CMK (cell line): ENCODE measurements around the gene TMEM87B.

Source experiments
- DNase-seq: peaks from one replicate; pipeline ENCODE4 v3.0.0-alpha.2; 2010; ENCODE audit warnings: low read depth

Gene TMEM87B

DNA sequence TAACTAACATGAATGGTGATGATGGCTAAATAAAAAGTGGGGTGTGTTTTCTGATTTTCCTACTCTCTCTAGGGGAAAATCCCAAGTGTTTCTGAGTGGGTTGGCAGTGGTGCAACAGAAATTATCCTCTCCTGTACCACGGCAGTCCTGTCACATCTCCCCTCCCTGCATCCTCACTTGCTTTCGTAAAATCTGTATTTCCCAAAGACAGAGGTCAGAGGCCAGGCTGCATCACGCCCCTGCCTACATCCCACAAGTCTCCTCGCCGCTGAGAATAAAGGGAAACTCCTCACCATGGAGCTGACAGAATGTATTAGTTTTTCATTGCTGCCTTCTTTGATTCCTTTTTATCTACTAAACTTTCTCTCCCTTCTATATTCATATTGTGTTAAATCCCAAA lies 96.2 kb downstream of the TMEM87B start:
- DNase-seq, result no peak

DNA sequence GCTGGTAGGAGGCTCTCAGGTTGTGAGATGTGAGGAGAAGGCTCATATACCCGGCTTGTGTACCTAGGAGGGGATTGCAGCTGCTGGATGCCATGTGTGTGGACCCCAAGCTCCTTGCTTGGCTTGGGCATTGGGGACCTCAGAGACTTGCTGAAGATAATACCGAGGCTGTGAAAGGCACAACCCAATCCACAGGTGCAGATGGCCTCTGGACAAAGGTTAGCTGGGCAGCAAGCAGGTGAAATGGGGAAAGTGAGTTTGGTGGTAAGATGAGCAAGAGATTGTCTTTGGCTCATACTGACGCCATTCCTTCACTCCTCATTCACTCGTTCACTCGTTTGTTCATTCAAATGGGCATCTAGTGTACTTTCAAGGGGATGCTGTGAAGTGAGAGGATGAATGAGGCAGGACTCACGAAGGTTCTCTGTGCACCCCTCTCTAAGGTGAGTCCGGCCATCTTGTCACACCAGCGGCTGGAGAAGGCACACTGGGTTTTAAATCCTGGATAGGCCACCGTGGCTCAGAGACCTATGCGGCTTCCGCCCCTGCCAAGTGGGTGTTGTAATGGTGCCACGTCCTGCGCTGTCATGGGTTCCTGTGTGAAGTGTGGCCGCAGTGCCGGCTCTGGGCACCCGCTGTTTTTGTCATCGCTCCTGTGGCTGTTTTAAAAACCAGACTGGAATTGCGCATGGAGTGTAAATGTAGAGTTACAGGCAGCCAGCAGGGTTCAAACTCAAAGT lies 96.8 kb downstream of the TMEM87B start:
- DNase-seq, result no peak

DNA sequence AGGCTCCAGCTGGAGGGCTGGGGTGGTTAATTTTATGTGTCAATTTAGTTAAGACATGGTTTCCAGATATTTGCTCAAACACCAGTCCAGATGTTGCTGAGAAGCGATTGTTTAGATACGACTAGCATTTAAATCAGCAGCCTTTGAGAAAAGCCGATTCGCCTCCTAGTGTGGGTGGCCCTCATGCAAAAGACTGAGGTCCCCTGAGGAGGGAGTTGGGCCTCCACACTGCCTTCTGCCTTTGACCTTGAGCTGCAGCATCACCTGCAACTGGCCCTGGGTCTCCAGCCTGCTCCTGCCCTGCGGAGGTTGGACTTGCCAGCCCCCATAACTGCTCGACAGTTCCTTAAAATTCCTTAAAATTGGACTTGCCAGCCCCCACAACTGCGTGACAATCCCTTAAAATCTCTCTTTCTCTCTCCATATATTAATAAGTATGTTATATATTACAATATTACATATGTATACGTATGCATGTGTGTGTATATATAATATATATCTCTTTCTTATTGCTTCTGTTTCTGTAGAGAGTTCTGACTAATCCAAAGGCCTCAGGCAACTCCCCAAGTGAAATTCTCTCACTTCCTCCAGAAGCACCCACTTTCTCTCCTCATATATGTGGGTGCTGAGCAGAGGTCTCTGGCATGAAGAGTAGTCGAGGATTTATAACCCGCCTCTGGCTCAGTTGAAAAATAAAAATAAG lies 97.6 kb downstream of the TMEM87B start:
- no peak for DNase-seq

DNA sequence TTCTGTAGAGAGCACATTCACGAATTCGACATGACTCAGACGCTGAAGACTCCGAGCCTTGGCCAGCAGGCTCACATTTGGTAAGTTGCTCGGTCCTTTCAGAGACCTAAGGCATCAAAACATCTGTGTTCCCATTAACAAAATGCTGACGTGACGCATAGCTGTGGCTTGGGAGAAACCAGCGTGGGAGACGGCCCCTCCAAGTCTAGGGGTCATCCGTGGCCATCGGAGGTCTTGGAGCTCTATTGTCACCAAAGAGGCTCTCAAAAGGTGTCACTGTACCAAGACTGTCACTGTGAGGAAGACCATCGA lies 98.1 kb downstream of the TMEM87B start:
- DNase-seq, result no peak

DNA sequence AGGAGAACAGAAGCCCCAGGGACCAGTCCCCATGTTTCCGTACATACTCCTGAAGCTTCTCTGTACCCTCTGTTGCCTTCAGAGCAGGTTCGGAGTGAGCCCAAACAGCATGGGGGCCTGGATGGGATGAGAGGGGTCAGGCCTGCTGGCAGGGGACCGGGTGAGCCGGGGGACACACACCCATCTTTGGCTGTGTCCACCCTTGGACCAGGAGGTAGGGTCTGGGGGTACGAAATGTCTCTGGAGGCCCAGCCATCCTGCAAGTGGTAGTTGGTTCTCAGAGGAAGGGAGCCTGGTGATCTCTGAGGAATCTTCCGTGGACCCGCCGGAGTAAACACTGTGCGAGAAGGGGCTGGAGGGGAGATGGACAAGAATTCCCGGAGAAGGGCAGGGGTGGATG lies 98.4 kb downstream of the TMEM87B start:
- DNase-seq, result no peak

DNA sequence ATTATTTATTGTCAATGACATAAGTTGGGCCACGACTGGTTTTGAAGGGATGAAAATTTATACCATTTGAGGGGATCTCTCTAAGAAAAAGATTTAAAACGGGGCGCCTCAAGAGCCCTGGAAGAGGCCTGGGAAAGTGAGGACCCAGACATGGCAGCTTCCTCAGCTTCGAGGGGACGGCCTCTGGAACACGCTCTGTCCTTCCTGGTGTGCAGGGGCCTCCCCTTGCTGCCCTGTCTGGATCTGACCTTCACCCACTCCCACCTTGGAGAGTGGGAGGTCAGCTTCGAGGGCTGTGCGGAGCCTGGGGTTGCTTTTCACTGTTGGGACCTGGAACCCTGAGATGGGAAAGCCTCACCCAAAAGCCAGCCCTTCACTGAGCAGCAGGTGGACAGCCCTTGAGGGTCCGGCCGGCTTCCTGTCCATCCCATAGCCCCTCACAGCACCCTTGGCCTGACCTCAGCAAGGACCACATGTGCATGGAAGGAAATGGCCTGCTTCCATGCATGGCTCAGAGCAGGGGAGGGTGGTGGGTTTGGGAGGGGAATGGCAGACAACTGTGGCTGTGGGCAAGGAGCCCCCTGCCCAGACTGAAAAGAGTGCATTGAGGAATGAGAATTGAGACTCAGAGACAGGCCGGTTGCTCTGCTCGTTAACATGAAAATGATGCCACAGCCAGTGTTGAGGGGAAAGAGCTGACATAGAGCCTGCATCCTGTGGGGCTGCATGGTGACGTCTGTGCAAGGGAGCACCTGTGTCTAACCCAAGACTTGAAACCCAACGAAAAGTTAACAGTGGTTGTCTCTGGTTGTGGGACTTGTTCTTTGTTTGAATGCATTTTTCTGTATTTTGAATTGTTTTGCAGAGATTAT lies 99.4 kb downstream of the TMEM87B start:
- no peak for DNase-seq

DNA sequence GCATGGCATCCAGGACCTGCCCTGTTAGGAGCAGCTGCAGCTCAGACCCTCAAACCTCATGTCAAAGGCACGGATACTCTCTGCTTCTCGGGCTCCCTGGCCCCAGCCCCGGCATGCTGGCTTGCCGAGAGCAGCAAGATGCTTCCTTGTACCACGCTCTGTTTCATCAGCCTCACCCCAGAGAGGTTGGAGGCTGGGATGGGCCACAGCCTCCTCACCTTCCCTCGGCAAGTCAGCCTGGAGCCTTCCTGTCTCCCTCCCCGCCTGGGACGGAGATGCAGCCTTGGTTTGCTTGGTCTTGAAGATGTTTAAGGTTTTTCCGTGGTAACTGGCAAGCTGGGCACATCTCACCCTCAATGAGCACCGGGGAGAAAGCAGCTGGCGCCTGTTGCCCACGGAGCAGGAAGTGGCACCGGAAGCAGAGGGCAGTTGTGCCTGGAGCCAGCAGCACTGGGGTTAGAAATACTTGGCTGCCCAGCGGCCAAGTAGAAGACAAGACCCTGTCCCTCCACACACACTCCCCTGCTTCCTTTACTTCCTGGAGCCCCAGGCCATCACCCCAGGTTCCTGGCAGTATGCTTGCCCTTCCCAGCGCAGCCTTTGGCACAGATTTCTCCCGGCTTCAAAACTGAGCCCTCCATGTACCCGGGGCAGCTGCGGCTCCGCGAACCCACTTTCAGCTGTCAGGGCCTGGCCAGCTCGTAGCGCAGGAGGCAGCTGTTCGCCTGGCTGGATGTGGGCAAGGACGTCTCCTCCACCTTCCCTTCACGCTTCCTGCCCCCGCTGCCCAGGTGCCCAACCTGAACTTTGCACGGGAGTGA lies 100.5 kb downstream of the TMEM87B start:
- no peak for DNase-seq

DNA sequence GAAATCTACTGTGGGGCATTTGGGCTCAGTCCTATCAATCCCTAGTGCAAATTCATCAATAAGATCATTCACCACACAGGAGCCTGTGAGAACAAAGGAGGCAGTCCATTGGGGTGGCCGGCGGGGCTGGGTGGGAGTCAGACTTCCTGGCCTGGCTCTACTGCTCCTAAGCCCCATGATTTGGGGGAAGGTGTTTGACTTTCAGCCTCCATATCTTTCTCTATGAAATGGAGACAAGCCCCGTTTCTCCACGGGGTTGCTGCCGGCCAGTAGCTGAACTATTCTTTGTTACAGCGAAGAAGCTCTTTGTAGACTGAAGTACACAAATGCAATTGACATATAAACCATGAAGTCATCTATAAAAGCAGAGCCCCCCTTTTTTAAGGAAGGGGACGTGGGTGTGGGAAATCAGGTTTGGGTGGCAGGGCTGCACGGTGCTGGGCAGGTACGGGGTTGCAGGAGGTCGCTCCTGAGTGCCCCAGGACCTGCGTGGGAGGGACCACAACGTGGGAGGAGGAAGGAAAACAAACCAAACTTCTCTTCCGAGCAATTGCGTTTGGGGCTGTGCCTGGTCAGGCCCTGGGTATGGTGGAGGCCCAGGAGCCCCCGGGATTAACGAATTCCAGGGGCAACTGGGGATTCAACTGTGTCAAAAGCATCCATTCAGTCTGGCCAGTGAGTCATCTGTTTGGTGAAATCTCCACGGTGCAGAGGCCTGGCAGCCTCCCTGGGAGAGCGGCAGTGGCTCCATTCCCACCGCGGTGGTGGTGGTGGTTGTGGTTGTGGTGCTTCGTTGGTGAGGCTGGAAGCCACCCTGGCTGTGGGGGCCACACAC lies 101.3 kb downstream of the TMEM87B start:
- DNase-seq, result no peak

DNA sequence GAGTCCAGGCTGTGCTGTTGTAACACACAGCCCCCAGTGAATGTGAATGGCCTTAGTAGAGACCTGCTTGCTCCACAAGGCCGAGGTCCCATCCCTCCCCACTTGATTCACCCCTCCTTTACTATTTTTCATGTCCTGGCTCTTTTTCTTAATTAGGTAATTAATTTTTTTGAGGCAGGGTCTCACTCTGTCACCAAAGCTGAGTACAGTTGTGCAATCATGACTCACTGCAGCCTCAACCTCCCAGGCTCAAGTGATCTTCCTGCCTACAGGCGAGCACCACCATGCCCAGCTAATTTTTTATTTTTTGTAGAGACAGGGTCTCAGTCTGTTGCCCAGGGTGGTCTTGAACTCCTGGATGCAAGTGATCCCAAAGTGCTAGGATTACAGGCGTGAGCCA lies 102.4 kb downstream of the TMEM87B start:
- DNase-seq, result no peak

DNA sequence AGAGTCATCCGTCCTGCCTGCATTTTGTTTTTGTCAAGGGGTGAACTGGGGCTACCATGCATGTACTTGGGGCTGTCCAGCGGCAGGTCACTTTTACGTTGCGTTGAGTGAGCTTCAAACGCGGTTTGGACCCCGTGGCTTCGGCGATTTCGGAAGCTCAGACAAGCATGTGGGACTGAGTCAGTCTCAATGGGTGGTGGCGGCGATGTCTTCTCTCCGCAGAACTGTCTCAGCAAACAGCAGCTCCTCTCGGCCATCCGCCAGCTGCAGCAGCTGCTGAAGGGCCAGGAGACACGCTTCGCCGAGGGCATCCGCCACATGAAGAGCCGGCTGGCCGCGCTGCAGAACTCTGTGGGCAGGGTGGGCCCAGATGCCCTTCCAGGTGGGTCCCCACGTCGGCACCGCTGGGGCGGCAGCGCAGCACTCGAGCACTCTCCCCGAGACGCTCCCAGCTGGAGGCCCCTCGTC lies 104.4 kb downstream of the TMEM87B start:
- DNase-seq, result no peak

DNA sequence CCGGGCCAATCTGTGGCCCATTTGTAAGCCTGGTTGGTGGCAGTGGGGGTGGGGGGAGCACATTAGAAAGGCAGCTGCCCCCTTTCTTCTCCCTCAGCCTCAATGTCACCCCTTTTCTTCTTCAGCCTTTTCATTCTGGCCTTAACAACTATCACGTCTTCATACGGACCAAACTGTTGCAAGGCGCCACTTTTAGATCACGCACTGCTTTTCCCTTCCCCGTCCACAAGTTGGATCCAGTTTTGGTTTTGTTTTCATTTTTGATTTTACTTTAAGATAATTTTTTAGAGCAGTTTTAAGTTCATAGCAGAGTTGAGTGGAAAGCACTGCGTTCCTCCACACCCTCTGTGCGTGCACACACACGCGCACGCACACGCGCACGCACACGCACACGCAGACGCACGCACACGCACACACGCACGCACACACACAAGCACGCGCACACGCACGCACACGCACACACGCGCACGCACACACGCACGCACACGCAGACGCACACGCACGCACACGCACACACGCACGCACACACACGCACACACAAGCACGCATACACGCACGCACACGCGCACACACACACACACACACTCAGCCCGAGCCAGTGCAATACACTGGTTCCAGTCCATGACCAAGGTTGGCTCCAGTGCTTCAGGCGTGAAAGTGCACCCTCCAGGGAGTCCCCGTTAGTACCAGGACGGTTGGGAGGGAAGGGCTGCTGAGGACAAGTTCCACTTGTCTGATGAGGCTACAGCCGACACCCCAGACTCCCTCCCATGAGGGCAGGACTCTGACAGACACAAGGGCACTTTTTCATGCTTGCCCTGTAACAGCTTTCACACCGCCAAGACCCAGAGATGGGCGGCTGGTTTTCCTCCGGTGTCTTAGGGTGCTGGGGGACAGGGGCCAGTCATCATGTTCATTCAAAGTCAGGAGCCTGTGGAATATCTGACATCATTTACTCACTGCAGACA lies 105.5 kb downstream of the TMEM87B start:
- no peak for DNase-seq

DNA sequence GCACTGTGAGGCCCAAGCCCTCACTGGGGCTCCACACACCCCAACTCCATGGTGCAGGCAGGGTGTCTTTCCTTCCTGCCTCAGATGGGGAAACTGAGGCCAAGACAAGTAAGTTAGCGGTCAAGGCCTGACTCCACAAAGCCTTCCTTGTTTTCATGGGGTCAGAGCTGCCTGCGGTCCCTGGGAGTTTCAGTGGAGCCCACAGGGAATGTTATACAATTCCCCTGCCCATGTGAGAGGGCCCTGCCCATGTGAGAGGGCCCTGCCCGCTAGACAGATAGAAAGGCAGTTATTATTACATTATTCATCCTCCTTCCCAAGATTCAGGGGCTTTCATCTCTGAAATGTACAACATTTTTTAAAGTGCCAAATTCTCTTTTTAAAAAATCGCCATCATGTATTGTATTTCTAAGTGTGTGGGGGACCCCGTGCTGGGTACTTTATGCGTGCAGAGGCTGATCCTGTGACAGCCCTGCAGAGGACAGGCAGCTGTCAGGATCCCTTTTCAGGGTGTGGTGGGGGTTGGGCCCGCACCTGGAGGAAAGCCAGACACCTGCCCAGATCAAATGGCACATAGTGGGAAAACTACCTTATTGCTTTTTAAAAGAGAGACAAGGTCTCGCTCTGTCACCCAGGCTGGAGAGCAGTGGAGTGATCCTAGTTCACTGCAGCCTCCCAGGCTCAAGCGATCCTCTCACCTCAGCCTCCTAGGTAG lies 106.5 kb downstream of the TMEM87B start:
- no peak for DNase-seq

DNA sequence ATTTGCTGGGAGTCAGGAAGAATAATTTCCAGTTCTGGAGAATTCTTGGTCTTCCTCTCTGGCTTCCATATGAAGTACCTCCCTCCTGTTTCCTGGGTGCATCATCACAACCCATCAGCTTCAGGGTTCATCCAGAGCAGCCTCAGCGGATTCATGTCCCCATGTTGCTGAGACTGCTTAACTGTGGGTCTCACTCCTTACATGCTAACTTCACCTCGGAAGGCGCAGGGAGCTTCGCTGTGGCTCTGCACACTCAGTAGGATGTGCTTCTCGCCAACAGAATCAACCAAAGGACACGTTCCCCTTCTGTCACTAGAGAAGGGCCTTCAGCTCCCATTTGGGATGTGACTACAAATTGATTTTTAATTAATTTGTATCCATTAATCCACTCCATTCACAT lies 107.3 kb downstream of the TMEM87B start:
- DNase-seq, result no peak

DNA sequence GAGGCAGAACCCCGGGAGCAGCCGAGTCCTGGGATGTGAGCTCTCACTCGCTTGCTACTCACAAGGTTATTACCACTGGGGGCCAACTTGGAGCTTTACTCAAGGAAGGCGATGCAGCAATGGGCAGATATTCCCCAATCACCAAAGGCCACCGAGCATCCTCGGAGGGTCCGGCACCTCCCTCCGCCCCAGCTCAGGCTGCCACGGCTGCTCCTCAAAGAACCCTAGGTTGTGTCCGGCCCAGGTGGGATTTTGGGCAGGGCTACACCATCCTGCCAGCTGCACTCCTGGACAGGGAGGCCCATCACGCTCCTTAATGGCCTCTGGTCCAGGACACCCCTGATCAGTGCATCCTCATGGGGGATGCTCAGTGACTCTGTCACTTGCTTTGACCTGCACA lies 107.9 kb downstream of the TMEM87B start:
- DNase-seq, result no peak

DNA sequence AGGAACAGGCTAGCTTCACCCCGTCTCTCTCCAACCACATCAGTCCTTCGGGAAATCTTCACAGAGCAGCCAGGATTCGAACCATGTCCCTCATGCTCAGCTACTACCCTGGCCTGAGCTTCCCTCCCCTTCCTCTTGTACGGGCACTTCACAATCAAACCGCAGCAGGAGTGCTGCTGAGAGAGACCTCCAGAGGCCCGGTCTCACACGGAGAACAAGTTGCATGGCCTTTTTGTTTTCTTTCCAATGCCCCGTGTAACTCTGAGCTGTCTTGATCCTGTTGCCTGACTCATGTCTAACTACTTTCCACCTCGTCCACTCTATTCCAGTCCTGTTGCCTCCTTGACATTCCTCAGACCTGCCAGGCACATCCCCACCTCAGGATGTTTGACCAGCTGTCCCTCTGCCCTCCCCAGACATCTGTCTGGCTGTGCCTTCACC lies 108.5 kb downstream of the TMEM87B start:
- no peak for DNase-seq

DNA sequence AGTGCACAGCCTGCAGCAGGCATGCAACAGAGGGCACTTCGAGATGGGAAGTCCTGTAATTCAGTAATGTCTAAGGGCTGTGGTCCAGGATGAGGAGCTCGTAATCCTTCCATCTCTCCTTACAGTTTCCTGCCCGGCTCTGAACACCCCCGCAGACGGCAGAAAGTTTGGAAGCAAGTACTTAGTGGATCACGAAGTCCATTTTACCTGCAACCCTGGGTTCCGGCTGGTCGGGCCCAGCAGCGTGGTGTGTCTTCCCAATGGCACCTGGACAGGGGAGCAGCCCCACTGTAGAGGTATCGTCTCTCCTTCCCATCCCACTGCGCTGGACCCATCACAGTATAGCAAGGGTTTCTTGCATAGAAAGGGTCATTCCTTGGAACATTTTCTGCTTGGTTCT lies 109.8 kb downstream of the TMEM87B start:
- no peak for DNase-seq

DNA sequence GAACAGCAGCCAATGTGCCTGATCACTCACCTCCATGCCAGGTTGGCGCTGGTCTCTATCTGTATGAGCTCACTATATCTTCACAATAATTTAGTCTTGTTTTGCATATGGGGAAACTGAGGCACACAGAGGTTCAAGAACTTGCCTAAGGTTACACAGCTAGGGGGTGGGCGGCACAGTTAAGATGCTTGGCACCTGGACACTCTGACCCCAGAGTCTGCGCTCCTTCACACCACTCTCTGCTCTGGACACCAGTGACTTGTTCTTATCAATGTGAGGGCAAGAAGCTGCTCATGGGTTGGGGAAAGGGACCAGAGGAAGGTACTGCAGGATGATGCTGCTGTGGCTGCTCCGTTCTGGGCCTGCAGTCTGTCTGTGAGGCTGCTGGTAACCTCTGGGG lies 110.2 kb downstream of the TMEM87B start:
- DNase-seq, result no peak

DNA sequence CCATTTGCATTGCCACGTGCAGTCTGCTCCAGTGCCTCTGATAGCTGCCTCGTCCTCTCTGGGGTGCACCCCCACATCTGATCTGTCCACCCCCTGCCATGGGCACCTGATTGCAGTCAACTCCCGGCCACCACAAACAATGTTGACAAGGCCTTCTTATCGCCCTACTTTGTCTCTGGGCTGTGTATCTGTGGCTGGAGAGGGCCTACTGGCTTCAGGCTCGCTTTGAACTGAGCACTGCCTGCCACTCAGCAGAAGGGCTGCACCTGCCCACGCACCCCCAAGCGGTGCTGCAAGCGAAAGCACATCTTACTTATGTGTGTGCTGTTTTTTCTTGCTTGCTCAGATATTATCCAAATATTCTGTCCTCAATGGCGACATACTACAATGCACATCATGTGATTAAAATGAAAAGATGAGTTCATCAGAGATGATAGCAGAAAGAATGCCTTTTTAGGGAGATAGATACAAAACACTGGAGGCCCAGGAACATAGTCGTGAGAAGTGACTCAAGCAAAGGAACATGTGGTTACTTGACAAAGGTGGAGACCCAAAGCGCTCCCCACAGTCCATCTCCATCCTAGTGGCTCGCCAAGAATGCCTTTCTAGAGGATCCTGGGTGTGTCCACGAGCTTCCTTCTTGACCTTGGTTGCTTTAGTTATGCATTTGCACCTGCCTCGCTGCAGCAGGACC lies 111.9 kb downstream of the TMEM87B start:
- no peak for DNase-seq
